IMR-90 (cell line): Measurements from ENCODE around the gene PEX7. TPM values are rescaled to one million over a fixed set of nuclear protein-coding genes. Genes with fewer than 3 reads are reported as not detected.

ENCODE experiments used
- ATAC-seq: fragments of 200-7000 bp; cut with Tn5 transposase; 2 replicates; pipeline ENCODE4 v1.9.1; 2020; ENCODE audit warnings: low read depth, mild to moderate bottlenecking, moderate library complexity
- Bru-seq: library from RNA; stranded (reverse); fragments of 400-500 nt; gene quantifications from one replicate; lab custom pipeline; 2021; lab: Mats Ljungman, UMichigan
- BruChase-seq, 2 experiments: library from RNA; stranded (reverse); fragments of 400-500 nt; gene quantifications; one replicate each; lab custom pipeline; 2021; lab: Mats Ljungman, UMichigan
- BruUV-seq: library from RNA; stranded (reverse); fragments of 400-500 nt; replicated peaks from 2 replicates; lab custom pipeline; 2021; lab: Mats Ljungman, UMichigan
- CTCF ChIA-PET: fragments of 300-600 bp; formaldehyde crosslinking; extraction: SDS; loops from one replicate; lab custom pipeline; 2021; ENCODE audit warnings: antibody characterized with exemption; lab: Yijun Ruan, JAX
- POLR2A ChIA-PET: fragments of 300-600 bp; sonication (Branson Sonifier 250); formaldehyde crosslinking; loops from one replicate; lab custom pipeline; 2022; ENCODE audit warnings: antibody characterized with exemption; ENCODE audit not compliant: unreplicated experiment; lab: Charles Lee
- DNase-seq: peaks from one replicate; pipeline ENCODE4 v3.0.0; 2013
- H2AFZ ChIP-seq: replicated peaks from 2 replicates; pipeline ENCODE3; 2013; ENCODE audit warnings: low read length, mild to moderate bottlenecking; ENCODE audit not compliant: poor library complexity
- H2AK5ac ChIP-seq: 2 replicates; pipeline ENCODE4 v1.6.1; 2013; ENCODE audit warnings: low read depth, low read length, inconsistent platforms
- H2AK9ac ChIP-seq: replicated peaks from 2 replicates; pipeline ENCODE3; 2013; ENCODE audit warnings: mild to moderate bottlenecking, low read depth, low read length, moderate library complexity; ENCODE audit not compliant: poor library complexity
- H2BK120ac ChIP-seq: 2 replicates; pipeline ENCODE4 v1.6.1; 2013; ENCODE audit warnings: low read depth, low read length, inconsistent platforms
- H2BK15ac ChIP-seq: 3 replicates; pipeline ENCODE4 v1.6.1; 2013; ENCODE audit warnings: low read depth, low read length, inconsistent platforms
- H2BK20ac ChIP-seq: 2 replicates; pipeline ENCODE4 v1.6.1; 2013; ENCODE audit warnings: low read depth, mild to moderate bottlenecking, inconsistent platforms, low read length, moderate library complexity
- H2BK5ac ChIP-seq: 2 replicates; pipeline ENCODE4 v1.6.1; 2013; ENCODE audit warnings: mild to moderate bottlenecking, low read depth, low read length, inconsistent platforms; ENCODE audit not compliant: poor library complexity, severe bottlenecking
- H3K14ac ChIP-seq: replicated peaks from 2 replicates; pipeline ENCODE4 v1.6.1; 2013; ENCODE audit warnings: low read depth, low read length, inconsistent platforms
- H3K18ac ChIP-seq: 2 replicates; pipeline ENCODE4 v1.6.1; 2013; ENCODE audit warnings: low read depth, low read length, control low read depth
- H3K23ac ChIP-seq: 2 replicates; pipeline ENCODE4 v1.6.1; 2013; ENCODE audit warnings: low read depth, low read length, inconsistent platforms
- H3K27ac ChIP-seq: 2 replicates; pipeline ENCODE4 v1.5.1; 2013; ENCODE audit warnings: mild to moderate bottlenecking, control low read depth, low read length; ENCODE audit not compliant: insufficient read depth
- H3K27me3 ChIP-seq: 2 replicates; pipeline ENCODE4 v1.6.1; 2013; ENCODE audit warnings: low read length; ENCODE audit not compliant: control insufficient read depth, insufficient read depth
- H3K36me3 ChIP-seq: 2 replicates; pipeline ENCODE4 v1.6.1; 2013; ENCODE audit warnings: low read length, mixed read lengths; ENCODE audit not compliant: control insufficient read depth, insufficient read depth
- H3K4ac ChIP-seq: 2 replicates; pipeline ENCODE4 v1.6.1; 2013; ENCODE audit warnings: low read depth, low read length, inconsistent platforms
- H3K4me1 ChIP-seq: 2 replicates; pipeline ENCODE4 v1.6.1; 2013; ENCODE audit warnings: low read length, mixed read lengths; ENCODE audit not compliant: control insufficient read depth, insufficient read depth
- H3K4me2 ChIP-seq: 2 replicates; pipeline ENCODE4 v1.6.1; 2013; ENCODE audit warnings: low read depth, mild to moderate bottlenecking, control low read depth, low read length, moderate library complexity
- H3K4me3 ChIP-seq: 2 replicates; pipeline ENCODE4 v1.5.1; 2013; ENCODE audit warnings: low read depth, mild to moderate bottlenecking, control low read depth, low read length, moderate library complexity; ENCODE audit not compliant: insufficient read depth
- H3K56ac ChIP-seq: 2 replicates; pipeline ENCODE4 v1.6.1; 2013; ENCODE audit warnings: low read length, inconsistent platforms; ENCODE audit not compliant: insufficient read depth; ENCODE audit errors: extremely low read depth
- H3K79me1 ChIP-seq, 2 experiments: 2 replicates each; pipeline ENCODE4 v1.6.1; 2013; ENCODE audit warnings: low read length in 2 of 2, inconsistent platforms in 1 of 2, low read depth in 1 of 2
- H3K9ac ChIP-seq: 2 replicates; pipeline ENCODE4 v1.6.1; 2013; ENCODE audit warnings: low read depth, low read length, control low read depth
- H3K9me1 ChIP-seq: 2 replicates; pipeline ENCODE4 v1.6.1; 2013; ENCODE audit warnings: low read length, inconsistent platforms; ENCODE audit not compliant: insufficient read depth
- H3K9me3 ChIP-seq: 2 replicates; pipeline ENCODE4 v1.6.1; 2013; ENCODE audit warnings: low read length; ENCODE audit not compliant: control insufficient read depth, insufficient read depth
- H4K20me1 ChIP-seq: 2 replicates; pipeline ENCODE4 v1.6.1; 2013; ENCODE audit warnings: low read length, inconsistent platforms; ENCODE audit not compliant: insufficient read depth
- H4K5ac ChIP-seq: 2 replicates; pipeline ENCODE4 v1.6.1; 2013; ENCODE audit warnings: mild to moderate bottlenecking, low read depth, low read length, control low read depth
- H4K8ac ChIP-seq, 2 experiments: 2 replicates each; pipeline ENCODE4 v1.6.1; 2013; ENCODE audit warnings: low read depth in 2 of 2, low read length in 2 of 2, control low read depth in 1 of 2, inconsistent platforms in 1 of 2
- H4K91ac ChIP-seq: 2 replicates; pipeline ENCODE4 v1.6.1; 2013; ENCODE audit warnings: low read depth, low read length, inconsistent platforms; ENCODE audit not compliant: insufficient read depth
- BHLHE40 ChIP-seq: fragments of 150-350 bp; IDR thresholded peaks from 2 replicates; pipeline ENCODE4 v1.6.1; 2016; ENCODE audit warnings: mild to moderate bottlenecking, low read depth, low read length
- CHD1 ChIP-seq: IDR thresholded peaks from 2 replicates; pipeline ENCODE4 v1.6.1; 2012; ENCODE audit warnings: low read depth, low read length, improper control_type of control experiment
- FOS ChIP-seq: fragments of 150-350 bp; IDR thresholded peaks from 2 replicates; pipeline ENCODE4 v1.6.1; 2016; ENCODE audit warnings: low read depth, low read length
- MAZ ChIP-seq: IDR thresholded peaks from 2 replicates; pipeline ENCODE4 v1.6.1; 2012; ENCODE audit warnings: low read depth, mild to moderate bottlenecking, low read length, improper control_type of control experiment, moderate library complexity, borderline replicate concordance
- MXI1 ChIP-seq: IDR thresholded peaks from 2 replicates; pipeline ENCODE4 v1.6.1; 2012; ENCODE audit warnings: low read depth, mild to moderate bottlenecking, low read length, moderate library complexity, borderline replicate concordance
- NFE2L2 ChIP-seq: fragments of 150-350 bp; IDR thresholded peaks from 2 replicates; pipeline ENCODE4 v1.6.1; 2016; ENCODE audit warnings: low read depth, mild to moderate bottlenecking, low read length
- POLR2A ChIP-seq: IDR thresholded peaks from 2 replicates; pipeline ENCODE4 v1.6.1; 2012; ENCODE audit warnings: mild to moderate bottlenecking, low read depth, low read length
- RAD21 ChIP-seq: IDR thresholded peaks from 2 replicates; pipeline ENCODE4 v1.6.1; 2012; ENCODE audit warnings: low read length, improper control_type of control experiment
- RFX5 ChIP-seq: IDR thresholded peaks from 2 replicates; pipeline ENCODE4 v1.8.0; 2012; ENCODE audit warnings: low read depth, mild to moderate bottlenecking, low read length, moderate library complexity
- WGBS, 2 experiments: methylation state at CpG; one replicate each; pipeline versions ENCODE4 v1.1.5 to v1.1.7; 2013; ENCODE audit warnings: missing lambda C conversion rate in 2 of 2; ENCODE audit not compliant: insufficient read length in 1 of 2; ENCODE audit errors: extremely low coverage in 2 of 2; 5-methylcytosine and 5-hydroxymethylcytosine counted together
- dilution Hi-C: fragments of 300-500 bp; cut with HindIII; formaldehyde crosslinking; loops from one replicate; pipeline ENCODE4 v1.14.3; 2018; ENCODE audit warnings: low sequenced_read_pairs; ENCODE audit not compliant: unreplicated experiment
- in situ Hi-C: fragments of 300-500 bp; cut with MboI; formaldehyde crosslinking; loops from 3 replicates; pipeline ENCODE4 v1.14.3; 2019; ENCODE audit warnings: low sequenced_read_pairs, inconsistent platforms, mixed read lengths
- intact Hi-C: fragments of 100-400 bp; cut with micrococcal nuclease; formaldehyde crosslinking; loops from 2 replicates; pipeline ENCODE4 v1.10.0; 2022
- long read RNA-seq: library from polyadenylated mRNA; unstranded; transcript quantifications from one replicate; pipeline ENCODE4 v2.0.0, GENCODE V29; 2021; ENCODE audit not compliant: unreplicated experiment
- polyA plus RNA-seq, 3 experiments: library from polyadenylated mRNA; depleted of rRNA; stranded (reverse); fragments of >200 nt; gene quantifications; 2 replicates each; pipeline ENCODE4 v1.2.3, GENCODE V29; 2012; ENCODE audit warnings: low replicate concordance in 1 of 3
- total RNA-seq: library from RNA; depleted of rRNA; stranded (reverse); fragments of >200 nt; gene quantifications from 2 replicates; pipeline ENCODE4 v1.2.3, GENCODE V29; 2012; rRNA removed
- TF ChIP-seq, protein P1 (sequence below): conservative IDR thresholded peaks from 2 replicates; pipeline ENCODE4 v1.5.1; 2012; ENCODE audit warnings: mild to moderate bottlenecking, low read depth, low read length, improper control_type of control experiment
- TF ChIP-seq, protein P2 (sequence below): fragments of 150-350 bp; IDR thresholded peaks from 2 replicates; pipeline ENCODE4 v1.6.1; 2017; ENCODE audit warnings: mild to moderate bottlenecking, antibody characterized with exemption, low read length, low read depth

Gene PEX7
- 7.0 and 11.9 TPM in 2 replicates for total RNA-seq
- 4.1 and 5.4 TPM in 2 replicates for polyA plus RNA-seq (2012; rRNA removed)
- 4.8 and 10.3 TPM in 2 replicates for polyA plus RNA-seq (2012; cell fraction: cytosol; rRNA removed)
- polyA plus RNA-seq (2012; cell fraction: nucleus; rRNA removed; ENCODE audit: low replicate concordance), result 4.0 and 4.4 TPM in 2 replicates
- Bru-seq, nascent RNA, result percentile 65 among the genes with signal in this experiment
- BruChase-seq, experiment 1, labeled RNA remaining after a 6-hour chase, result percentile 58 among the genes with signal in this experiment
- percentile 51 among the genes with signal in this experiment for BruChase-seq, experiment 2, labeled RNA remaining after a 2-hour chase
- long read RNA-seq, partial matches to known transcripts, result 0 of 6 reads
- long read RNA-seq, other reads (novel, unspliced or antisense), result 2 of 6 reads

DNA sequence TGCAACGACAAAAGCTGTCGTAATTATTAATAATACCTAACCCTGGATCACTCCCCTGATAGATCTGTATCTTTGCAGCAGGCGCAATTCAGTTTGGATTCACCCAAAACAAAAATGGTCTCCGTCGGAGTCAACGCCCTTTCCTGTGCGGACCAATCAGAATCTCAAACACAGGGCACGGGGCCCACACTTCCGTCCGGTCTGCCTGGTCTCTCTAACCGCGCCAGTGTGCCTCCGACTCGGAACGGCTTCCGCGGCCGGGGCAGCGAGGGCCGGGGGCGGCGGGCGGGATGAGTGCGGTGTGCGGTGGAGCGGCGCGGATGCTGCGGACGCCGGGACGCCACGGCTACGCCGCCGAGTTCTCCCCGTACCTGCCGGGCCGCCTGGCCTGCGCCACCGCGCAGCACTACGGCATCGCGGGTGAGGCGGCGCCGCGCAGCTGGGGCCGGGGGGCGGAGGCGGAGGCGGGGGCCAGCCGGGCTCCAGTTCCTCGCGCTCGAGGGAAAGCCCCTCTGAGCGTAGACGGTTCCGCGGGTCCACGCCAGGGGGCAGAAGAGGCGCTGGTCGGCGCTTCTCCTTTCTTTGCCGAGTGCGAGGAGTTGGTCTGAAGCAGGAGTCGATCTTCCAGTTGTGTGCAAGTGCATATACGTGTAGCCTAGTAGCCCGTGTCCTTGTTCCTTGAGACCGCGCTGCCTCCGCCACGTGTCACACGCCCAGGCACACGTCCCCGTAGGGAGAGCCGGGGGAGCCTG is at the start of gene PEX7:
TSS of gene PEX7 (plus strand) at position 217 of the 752 bp plus-strand sequence. CDS start at position 291, 74 bp downstream.
- Histone ChIP-seq H3K36me3 (no peaks in the 10 kb centered on the region), H2BK120ac (peak within 1 kb of the TSS; percentile 54), H3K4me3 (peak within 1 kb of the TSS; percentile 86), H3K23ac (peak within 1 kb of the TSS; percentile 91), H3K18ac (peak within 1 kb of the TSS; percentile 73), H4K20me1 (no peaks in the 10 kb centered on the region), H4K8ac (peak within 1 kb of the TSS; percentile 91 to 92), H3K9ac (peak within 1 kb of the TSS; percentile 90), H3K56ac (peak within 1 kb of the TSS; percentile 60), H3K27me3 (no peaks in the 10 kb centered on the region; the same call in 1 of the 2 replicates), H2BK20ac (no peak within 1 kb of the TSS; the same call in 1 of the 2 replicates), H3K79me1 (peaks cover 6 to 7% of the 10 kb centered on the region in 2 experiments; a peak in 3 of 4 replicates), H3K14ac (peak within 1 kb of the TSS; percentile 95), H3K4ac (peak within 1 kb of the TSS; percentile 77), H4K5ac (peak within 1 kb of the TSS; percentile 80), H2AK9ac (peak within 1 kb of the TSS; percentile 87), H2BK5ac (peak within 1 kb of the TSS; percentile 92), H3K4me2 (peak within 1 kb of the TSS; percentile 96), H3K9me3 (no peaks in the 10 kb centered on the region), H3K27ac (peak within 1 kb of the TSS; percentile 83), H2AK5ac (peak within 1 kb of the TSS; percentile 83), H4K91ac (peak within 1 kb of the TSS; percentile 63), H2BK15ac (no peak within 1 kb of the TSS), H3K4me1 (peaks cover 5% of the 10 kb centered on the region), H2AFZ (peak within 1 kb of the TSS; percentile 98), H3K9me1 (no peaks in the 10 kb centered on the region)
- ATAC-seq, result peak; percentile 97
- no peak for TF ChIP-seq NFE2L2
- TF ChIP-seq POLR2A, result peak; percentile 78
- peak; percentile 68; the same call in 1 of the 2 replicates for TF ChIP-seq MXI1
- no peak; the same call in 1 of the 2 replicates for TF ChIP-seq RFX5
- no peak for TF ChIP-seq FOS
- TF ChIP-seq BHLHE40, result 0 out of 2 replicates have a peak, but pooled peaks have one; percentile 3
- TF ChIP-seq MAZ, result peak; percentile 80; the same call in 1 of the 2 replicates
- TF ChIP-seq, protein P1, sequence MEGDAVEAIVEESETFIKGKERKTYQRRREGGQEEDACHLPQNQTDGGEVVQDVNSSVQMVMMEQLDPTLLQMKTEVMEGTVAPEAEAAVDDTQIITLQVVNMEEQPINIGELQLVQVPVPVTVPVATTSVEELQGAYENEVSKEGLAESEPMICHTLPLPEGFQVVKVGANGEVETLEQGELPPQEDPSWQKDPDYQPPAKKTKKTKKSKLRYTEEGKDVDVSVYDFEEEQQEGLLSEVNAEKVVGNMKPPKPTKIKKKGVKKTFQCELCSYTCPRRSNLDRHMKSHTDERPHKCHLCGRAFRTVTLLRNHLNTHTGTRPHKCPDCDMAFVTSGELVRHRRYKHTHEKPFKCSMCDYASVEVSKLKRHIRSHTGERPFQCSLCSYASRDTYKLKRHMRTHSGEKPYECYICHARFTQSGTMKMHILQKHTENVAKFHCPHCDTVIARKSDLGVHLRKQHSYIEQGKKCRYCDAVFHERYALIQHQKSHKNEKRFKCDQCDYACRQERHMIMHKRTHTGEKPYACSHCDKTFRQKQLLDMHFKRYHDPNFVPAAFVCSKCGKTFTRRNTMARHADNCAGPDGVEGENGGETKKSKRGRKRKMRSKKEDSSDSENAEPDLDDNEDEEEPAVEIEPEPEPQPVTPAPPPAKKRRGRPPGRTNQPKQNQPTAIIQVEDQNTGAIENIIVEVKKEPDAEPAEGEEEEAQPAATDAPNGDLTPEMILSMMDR, result peak; percentile 61
- TF ChIP-seq RAD21, result peak; percentile 48
- no peak for TF ChIP-seq CHD1
- TF ChIP-seq, protein P2, sequence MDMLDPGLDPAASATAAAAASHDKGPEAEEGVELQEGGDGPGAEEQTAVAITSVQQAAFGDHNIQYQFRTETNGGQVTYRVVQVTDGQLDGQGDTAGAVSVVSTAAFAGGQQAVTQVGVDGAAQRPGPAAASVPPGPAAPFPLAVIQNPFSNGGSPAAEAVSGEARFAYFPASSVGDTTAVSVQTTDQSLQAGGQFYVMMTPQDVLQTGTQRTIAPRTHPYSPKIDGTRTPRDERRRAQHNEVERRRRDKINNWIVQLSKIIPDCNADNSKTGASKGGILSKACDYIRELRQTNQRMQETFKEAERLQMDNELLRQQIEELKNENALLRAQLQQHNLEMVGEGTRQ, result peak; percentile 98
- DNase-seq, result peak; percentile 91
- in situ Hi-C loops, result no loop called here
- POLR2A ChIA-PET, result interaction anchor here (0.6 kb wide), 2 partner anchors 13 to 15 kb away, joined by 3 to 6 read pairs; no protein-coding TSS in a partner anchor
- no TSS peak for BruUV-seq
- CTCF ChIA-PET, result interaction anchor here (1.0 to 2.0 kb wide), 3 partner anchors 9 to 30 kb away, joined by 3 to 4 read pairs (median 3); partner anchors contain the start of gene MAP3K5
- intact Hi-C loops, result no loop called here
- dilution Hi-C loops, result no loop called here
- WGBS, 2 experiments, result 2% methylated on average over 38 of the region's 78 CpGs; no CpG with 5 or more reads in 1 of the 2 experiments
